Fibroblast of skin of scalp (primary cell): ENCODE results near the gene RPL36AL.

Source experiments
- DNase-seq: peaks from one replicate; pipeline ENCODE4 v3.0.0-alpha.2; 2013

The RPL36AL gene

GRCh38 chr14:49579841-49580240 lies 40.6 kb downstream of the RPL36AL start:
- DNase-seq, result no peak

- no peak for DNase-seq
Measured at GRCh38 chr14:49578141-49578540, 42.3 kb downstream of the RPL36AL start.

- DNase-seq, result no peak
Measured at GRCh38 chr14:49574038-49574437, 46.4 kb downstream of the RPL36AL start.

GRCh38 chr14:49569281-49569680 lies 51.1 kb downstream of the RPL36AL start:
- DNase-seq, result no peak
